Epithelial cell of esophagus (primary cell): ENCODE measurements around the gene MIX23.

ENCODE experiments used
- DNase-seq: peaks from one replicate; pipeline ENCODE4 v3.0.0; 2010; ENCODE audit warnings: low read depth
- H3K4me3 ChIP-seq: 2 replicates; pipeline ENCODE4 v1.5.1; 2011; ENCODE audit warnings: mild to moderate bottlenecking, low read length, control low read depth
- TF ChIP-seq, protein P1 (sequence below): IDR thresholded peaks from 2 replicates; pipeline ENCODE4 v1.5.1; 2011; ENCODE audit warnings: low read depth, mild to moderate bottlenecking, low read length, control low read depth, inconsistent platforms; ENCODE audit not compliant: insufficient read depth; ENCODE audit errors: missing control alignments

Gene MIX23

GRCh38 chr3:122394173-122394572, 11.1 kb upstream of the MIX23 start:
- no peak overlapping the region for H3K4me3 ChIP-seq
- DNase-seq = peak; percentile 52
- TF ChIP-seq, protein P1, sequence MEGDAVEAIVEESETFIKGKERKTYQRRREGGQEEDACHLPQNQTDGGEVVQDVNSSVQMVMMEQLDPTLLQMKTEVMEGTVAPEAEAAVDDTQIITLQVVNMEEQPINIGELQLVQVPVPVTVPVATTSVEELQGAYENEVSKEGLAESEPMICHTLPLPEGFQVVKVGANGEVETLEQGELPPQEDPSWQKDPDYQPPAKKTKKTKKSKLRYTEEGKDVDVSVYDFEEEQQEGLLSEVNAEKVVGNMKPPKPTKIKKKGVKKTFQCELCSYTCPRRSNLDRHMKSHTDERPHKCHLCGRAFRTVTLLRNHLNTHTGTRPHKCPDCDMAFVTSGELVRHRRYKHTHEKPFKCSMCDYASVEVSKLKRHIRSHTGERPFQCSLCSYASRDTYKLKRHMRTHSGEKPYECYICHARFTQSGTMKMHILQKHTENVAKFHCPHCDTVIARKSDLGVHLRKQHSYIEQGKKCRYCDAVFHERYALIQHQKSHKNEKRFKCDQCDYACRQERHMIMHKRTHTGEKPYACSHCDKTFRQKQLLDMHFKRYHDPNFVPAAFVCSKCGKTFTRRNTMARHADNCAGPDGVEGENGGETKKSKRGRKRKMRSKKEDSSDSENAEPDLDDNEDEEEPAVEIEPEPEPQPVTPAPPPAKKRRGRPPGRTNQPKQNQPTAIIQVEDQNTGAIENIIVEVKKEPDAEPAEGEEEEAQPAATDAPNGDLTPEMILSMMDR = no peak

DNA sequence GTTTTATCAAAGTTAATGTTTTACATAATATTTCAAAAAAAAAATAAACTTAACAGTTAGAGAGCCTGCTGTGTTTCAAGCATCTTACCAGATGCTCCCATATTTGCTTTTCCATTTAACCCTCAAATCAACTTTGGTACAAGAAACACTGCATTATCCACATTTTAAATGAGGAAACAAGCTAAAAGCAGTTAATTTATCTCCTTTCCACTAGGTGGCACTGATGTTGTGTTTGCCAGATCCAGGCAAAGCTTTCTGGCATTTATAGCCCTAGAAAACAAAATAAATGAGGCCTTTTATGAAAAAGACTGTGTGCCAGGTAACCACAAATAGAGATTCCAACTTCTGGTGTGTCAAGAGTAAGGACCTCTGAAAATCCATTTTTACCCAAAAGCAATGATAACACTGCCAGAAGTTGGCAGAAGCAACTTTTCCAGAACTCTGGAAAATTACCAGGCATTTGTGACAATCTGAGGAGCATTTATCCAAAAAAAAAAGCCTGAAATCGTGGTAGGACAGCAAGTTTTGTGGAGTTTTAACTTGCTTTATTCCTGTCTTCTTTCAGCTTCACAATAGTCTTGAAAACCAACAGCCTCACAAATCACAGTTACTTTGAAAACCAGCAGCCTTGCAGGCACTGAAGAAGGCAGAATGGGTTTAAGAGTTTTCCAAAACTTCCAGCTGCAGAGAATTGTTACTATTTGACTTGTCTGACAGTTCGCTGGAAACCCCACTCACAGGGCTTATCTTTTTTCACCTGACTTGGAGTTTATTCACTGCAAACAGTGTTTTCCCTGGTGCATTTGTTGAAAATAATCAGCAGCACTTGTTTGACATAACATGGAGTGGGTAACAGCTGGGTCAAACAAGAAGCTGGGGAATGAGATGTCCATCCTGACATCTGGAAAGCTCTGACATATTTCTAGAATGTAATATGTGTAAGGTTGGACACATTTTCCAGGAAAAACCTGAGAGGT, 10.1 kb upstream of the MIX23 start:
- no peak overlapping the region for H3K4me3 ChIP-seq
- peak; percentile 55 for DNase-seq
- TF ChIP-seq, protein P1 = peak; percentile 72

DNA sequence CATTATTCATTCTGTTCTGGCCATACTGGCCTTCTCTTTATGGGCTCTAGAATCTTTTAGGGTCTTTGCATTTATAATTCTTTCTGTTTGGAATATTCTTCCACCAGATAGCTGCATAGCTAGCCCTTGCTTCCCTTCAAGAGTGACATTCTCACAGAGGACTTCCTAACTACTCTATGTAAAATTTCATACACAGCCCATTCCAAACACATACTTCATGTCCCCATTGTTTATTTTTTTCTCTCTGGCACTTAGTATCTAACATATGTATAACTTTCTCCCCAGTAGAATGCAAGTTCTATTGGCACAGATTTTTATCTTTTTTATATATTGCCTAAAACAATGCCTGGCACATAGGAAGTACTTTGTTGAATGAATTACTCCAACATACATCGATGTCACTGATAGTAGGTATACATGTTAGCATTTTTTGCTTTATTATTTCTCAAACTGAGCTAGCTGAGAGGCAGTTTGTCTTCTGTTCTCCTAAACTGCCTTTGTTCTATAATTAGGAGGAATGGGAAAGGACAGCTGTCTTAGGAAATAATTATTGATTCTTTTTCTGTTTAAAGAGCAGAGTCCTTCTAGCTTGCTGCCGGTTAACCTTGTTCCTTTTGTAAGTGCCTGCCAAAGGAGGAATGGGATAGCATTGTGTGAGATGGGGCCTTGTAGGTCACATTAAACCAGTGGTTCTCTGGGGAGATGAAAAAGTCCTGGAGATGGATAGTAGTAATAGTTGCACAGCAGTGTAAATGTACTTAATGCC, 8.8 kb upstream of the MIX23 start:
- H3K4me3 ChIP-seq = no peak overlapping the region
- DNase-seq = no peak
- TF ChIP-seq, protein P1 = no peak

DNA sequence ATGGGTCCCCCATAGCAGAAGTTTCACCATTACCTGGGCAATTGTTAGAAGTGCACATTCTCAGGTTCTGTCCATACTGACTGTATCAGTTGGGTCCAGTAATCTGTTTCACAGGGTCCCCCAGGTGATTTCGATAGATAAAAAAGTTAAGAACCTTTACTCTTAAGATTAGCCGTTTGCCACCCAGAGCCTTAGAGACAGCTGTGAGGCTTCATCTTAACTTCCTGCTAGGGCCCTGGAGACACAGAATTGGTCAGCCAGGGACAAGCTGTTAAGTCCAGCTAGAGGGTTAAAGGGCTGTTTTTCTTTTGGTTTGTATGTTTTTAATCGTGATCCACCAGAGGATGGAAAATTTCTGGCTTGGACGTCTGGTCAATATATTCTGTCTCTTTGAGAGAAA, 7.6 kb upstream of the MIX23 start:
- DNase-seq = no peak
- H3K4me3 ChIP-seq = no peak overlapping the region
- TF ChIP-seq, protein P1 = no peak

GRCh38 chr3:122389892-122390291, 6.9 kb upstream of the MIX23 start:
- no peak overlapping the region for H3K4me3 ChIP-seq
- TF ChIP-seq, protein P1 = no peak
- no peak for DNase-seq

- TF ChIP-seq, protein P1 = no peak
- DNase-seq = no peak
- no peak overlapping the region for H3K4me3 ChIP-seq
Observed at GRCh38 chr3:122389197-122389596, 6.2 kb upstream of the MIX23 start.

DNA sequence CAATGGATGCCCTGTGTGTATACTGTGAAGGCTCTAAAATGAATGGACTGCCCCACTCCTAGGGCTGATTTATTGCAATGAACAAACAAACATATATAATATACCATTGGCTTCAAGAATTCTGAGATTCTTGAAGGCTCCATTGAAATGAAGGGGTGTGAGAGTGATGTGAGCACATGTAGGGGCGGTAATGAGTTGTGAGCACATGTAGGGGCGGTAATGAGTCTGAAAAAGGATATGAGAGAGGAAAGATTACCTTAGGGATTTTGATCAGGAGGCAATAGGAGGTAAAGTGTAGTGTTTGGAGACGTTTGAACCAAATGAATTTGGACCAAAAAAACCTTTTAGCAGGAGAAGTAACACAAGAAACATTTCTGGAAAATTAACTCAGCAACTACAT, 4.7 kb upstream of the MIX23 start:
- TF ChIP-seq, protein P1 = no peak
- DNase-seq = no peak
- H3K4me3 ChIP-seq = no peak overlapping the region
